K562 (cell line): Measurements from ENCODE around the gene DLG3. TPM values are rescaled to one million over a fixed set of nuclear protein-coding genes. Genes with fewer than 3 reads are reported as not detected.

ENCODE experiments used
- CSDE1 ChIP-seq, 2 experiments: fragments of 450-650 bp; IDR thresholded peaks; 2 replicates each; pipeline ENCODE4 v1.6.1; 2016; ENCODE audit warnings: mild to moderate bottlenecking in 1 of 2
- ETV5 ChIP-seq: sonication (generic); formaldehyde crosslinking; IDR thresholded peaks from 2 replicates; pipeline ENCODE4 v1.4.0; 2020; ENCODE audit warnings: low read depth, mild to moderate bottlenecking, missing genetic modification reagents
- HNRNPH1 ChIP-seq: fragments of 200-400 bp; formaldehyde crosslinking; optimal IDR thresholded peaks from 2 replicates; pipeline ENCODE3; 2017; ENCODE audit warnings: low read depth, mild to moderate bottlenecking, low read length, moderate library complexity
- NELFE ChIP-seq: IDR thresholded peaks from 2 replicates; pipeline ENCODE4 v1.6.1; 2011; ENCODE audit warnings: mild to moderate bottlenecking; ENCODE audit not compliant: insufficient read depth, insufficient read length
- NONO ChIP-seq, 2 experiments: fragments of 200-400 bp in 1 of 2; fragments of 450-650 bp in 1 of 2; formaldehyde crosslinking in 1 of 2; IDR thresholded peaks; 2 replicates each; pipeline ENCODE4 v1.6.1; 2017; ENCODE audit warnings: low read depth in 2 of 2, mild to moderate bottlenecking in 2 of 2, moderate library complexity in 2 of 2, low read length in 1 of 2
- ZNF146 ChIP-seq: IDR thresholded peaks from one replicate; pipeline ENCODE4 v1.6.1; 2018; ENCODE audit warnings: missing compliant biosample characterization; ENCODE audit not compliant: unreplicated experiment
- polyA plus RNA-seq, 8 experiments: library from polyadenylated mRNA; depleted of rRNA in 4 of 8; stranded (reverse) in 5 of 8; unstranded in 3 of 8; fragments of >200 nt; fragmentation: Nextera tagmentation in 2 of 8; fragmentation: Illumina TruSeq in 1 of 8; extraction: Ambion mirVana in 2 of 8; extraction: Trizol in 1 of 8; gene quantifications; 2 replicates each; pipeline versions ENCODE4 v1.2.1 to v1.2.3, GENCODE V29; 2011 to 2014; ENCODE audit warnings: inconsistent platforms in 1 of 8, missing spikeins in 1 of 8
- total RNA-seq, 7 experiments: library from RNA; depleted of rRNA in 6 of 7; stranded (reverse); fragments of >200 nt in 6 of 7; fragmentation: Illumina TruSeq in 2 of 7; extraction: Trizol in 2 of 7; gene quantifications; 2 replicates each; pipeline versions ENCODE4 v1.2.1 to v1.2.3, GENCODE V29; 2011 to 2021; ENCODE audit warnings: low replicate concordance in 1 of 7
- TF ChIP-seq, protein P1 (sequence below): fragments of 450-650 bp; IDR thresholded peaks from 2 replicates; pipeline ENCODE4 v1.6.1; 2016; ENCODE audit warnings: low read depth
- TF ChIP-seq, protein P2 (sequence below): fragments of 450-650 bp; formaldehyde crosslinking; IDR thresholded peaks from 2 replicates; pipeline ENCODE4 v1.4.0; 2020; ENCODE audit warnings: mild to moderate bottlenecking, moderate library complexity
- TF ChIP-seq, protein P3 (sequence below), 2 experiments: IDR thresholded peaks; 2 replicates each; pipeline ENCODE4 v1.6.1; 2011; ENCODE audit warnings: borderline replicate concordance in 1 of 2, control low read depth in 1 of 2, low read depth in 1 of 2, low read length in 1 of 2, mild to moderate bottlenecking in 1 of 2, mixed read lengths in 1 of 2, moderate library complexity in 1 of 2; ENCODE audit not compliant: insufficient read depth in 1 of 2, insufficient read length in 1 of 2, poor library complexity in 1 of 2, severe bottlenecking in 1 of 2; ENCODE audit errors: extremely low read depth in 1 of 2
- TF ChIP-seq, protein P4 (sequence below): fragments of 450-650 bp; IDR thresholded peaks from 2 replicates; pipeline ENCODE4 v1.6.1; 2018; ENCODE audit not compliant: partially characterized antibody

DLG3 gene
- total and polyA plus RNA-seq, 9 of the 15 experiments (the other 6 are each of a cell fraction or from before 2014, with no cell fraction given), result 3.1 to 15.7 (median 8.8) TPM

DNA sequence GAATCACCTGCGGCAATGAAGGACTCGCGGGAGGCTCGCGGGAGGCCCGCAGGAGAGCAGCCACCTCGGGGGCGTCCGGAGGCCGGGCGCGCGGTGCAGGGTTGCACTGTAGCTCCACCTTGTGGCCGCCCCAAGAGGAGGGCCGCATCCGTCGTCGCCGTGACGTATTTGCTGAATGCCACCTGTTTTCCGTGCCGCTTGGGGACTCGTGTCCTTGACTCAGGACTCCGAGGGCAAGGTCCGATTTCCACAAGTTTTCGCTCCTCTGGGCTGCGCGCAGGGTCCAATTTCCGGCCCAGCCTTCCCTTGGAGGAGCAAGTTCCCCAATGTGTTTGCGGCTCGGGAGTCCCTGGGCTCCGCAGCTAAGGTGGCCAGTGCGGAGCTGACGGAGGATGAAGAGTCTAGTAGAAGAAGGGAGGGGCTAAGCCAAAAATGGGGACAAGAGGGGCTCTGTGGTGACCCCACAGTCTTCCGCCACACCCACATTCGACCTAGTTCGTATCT, 10.7 kb upstream of the DLG3 start (continued):
- TF ChIP-seq, protein P1, sequence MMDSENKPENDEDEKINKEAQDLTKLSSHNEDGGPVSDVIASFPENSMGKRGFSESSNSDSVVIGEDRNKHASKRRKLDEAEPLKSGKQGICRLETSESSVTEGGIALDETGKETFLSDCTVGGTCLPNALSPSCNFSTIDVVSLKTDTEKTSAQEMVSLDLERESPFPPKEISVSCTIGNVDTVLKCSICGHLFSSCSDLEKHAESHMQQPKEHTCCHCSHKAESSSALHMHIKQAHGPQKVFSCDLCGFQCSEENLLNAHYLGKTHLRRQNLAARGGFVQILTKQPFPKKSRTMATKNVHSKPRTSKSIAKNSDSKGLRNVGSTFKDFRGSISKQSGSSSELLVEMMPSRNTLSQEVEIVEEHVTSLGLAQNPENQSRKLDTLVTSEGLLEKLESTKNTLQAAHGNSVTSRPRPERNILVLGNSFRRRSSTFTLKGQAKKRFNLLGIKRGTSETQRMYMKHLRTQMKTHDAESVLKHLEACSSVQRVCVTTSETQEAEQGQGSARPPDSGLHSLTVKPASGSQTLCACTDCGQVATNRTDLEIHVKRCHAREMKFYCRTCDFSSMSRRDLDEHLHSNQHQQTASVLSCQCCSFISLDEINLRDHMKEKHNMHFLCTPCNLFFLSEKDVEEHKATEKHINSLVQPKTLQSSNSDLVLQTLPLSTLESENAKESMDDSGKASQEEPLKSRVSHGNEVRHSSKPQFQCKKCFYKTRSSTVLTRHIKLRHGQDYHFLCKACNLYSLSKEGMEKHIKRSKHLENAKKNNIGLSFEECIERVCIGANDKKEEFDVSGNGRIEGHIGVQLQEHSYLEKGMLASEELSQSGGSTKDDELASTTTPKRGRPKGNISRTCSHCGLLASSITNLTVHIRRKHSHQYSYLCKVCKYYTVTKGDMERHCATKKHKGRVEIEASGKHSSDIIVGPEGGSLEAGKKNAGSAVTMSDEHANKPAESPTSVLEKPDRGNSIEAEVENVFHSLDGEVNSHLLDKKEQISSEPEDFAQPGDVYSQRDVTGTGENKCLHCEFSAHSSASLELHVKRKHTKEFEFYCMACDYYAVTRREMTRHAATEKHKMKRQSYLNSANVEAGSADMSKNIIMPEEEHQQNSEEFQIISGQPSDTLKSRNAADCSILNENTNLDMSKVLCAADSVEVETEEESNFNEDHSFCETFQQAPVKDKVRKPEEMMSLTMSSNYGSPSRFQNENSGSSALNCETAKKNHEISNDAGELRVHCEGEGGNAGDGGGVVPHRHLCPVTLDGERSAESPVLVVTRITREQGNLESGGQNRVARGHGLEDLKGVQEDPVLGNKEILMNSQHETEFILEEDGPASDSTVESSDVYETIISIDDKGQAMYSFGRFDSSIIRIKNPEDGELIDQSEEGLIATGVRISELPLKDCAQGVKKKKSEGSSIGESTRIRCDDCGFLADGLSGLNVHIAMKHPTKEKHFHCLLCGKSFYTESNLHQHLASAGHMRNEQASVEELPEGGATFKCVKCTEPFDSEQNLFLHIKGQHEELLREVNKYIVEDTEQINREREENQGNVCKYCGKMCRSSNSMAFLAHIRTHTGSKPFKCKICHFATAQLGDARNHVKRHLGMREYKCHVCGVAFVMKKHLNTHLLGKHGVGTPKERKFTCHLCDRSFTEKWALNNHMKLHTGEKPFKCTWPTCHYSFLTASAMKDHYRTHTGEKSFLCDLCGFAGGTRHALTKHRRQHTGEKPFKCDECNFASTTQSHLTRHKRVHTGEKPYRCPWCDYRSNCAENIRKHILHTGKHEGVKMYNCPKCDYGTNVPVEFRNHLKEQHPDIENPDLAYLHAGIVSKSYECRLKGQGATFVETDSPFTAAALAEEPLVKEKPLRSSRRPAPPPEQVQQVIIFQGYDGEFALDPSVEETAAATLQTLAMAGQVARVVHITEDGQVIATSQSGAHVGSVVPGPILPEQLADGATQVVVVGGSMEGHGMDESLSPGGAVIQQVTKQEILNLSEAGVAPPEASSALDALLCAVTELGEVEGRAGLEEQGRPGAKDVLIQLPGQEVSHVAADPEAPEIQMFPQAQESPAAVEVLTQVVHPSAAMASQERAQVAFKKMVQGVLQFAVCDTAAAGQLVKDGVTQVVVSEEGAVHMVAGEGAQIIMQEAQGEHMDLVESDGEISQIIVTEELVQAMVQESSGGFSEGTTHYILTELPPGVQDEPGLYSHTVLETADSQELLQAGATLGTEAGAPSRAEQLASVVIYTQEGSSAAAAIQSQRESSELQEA, result no peak
- TF ChIP-seq HNRNPH1, result no peak
- TF ChIP-seq, protein P2, sequence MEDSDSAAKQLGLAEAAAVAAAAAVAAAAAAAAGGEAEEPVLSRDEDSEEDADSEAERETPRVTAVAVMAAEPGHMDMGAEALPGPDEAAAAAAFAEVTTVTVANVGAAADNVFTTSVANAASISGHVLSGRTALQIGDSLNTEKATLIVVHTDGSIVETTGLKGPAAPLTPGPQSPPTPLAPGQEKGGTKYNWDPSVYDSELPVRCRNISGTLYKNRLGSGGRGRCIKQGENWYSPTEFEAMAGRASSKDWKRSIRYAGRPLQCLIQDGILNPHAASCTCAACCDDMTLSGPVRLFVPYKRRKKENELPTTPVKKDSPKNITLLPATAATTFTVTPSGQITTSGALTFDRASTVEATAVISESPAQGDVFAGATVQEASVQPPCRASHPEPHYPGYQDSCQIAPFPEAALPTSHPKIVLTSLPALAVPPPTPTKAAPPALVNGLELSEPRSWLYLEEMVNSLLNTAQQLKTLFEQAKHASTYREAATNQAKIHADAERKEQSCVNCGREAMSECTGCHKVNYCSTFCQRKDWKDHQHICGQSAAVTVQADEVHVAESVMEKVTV, result peak; percentile 35; the same call in 1 of the 2 replicates
- TF ChIP-seq ZNF146 (CRISPR knock-in tag), result no peak
- TF ChIP-seq NONO (IDR thresholded peaks at IDR 0.05; ENCODE audit: low read depth in 2 of 2, low read length in 1 of 2), result no peak
- TF ChIP-seq NELFE, result no peak
- TF ChIP-seq, protein P3, sequence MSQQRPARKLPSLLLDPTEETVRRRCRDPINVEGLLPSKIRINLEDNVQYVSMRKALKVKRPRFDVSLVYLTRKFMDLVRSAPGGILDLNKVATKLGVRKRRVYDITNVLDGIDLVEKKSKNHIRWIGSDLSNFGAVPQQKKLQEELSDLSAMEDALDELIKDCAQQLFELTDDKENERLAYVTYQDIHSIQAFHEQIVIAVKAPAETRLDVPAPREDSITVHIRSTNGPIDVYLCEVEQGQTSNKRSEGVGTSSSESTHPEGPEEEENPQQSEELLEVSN (IDR thresholded peaks at IDR 0.05; ENCODE audit: borderline replicate concordance in 1 of 2, extremely low read depth in 1 of 2, insufficient read depth in 1 of 2, insufficient read length in 1 of 2, low read depth in 1 of 2, low read length in 1 of 2, poor library complexity in 1 of 2, severe bottlenecking in 1 of 2), result peak; percentile 67 to 83
- TF ChIP-seq ETV5, result peak; percentile 52; the same call in 1 of the 2 replicates
- TF ChIP-seq CSDE1 (IDR thresholded peaks at IDR 0.05), result no peak
- TF ChIP-seq, protein P4, sequence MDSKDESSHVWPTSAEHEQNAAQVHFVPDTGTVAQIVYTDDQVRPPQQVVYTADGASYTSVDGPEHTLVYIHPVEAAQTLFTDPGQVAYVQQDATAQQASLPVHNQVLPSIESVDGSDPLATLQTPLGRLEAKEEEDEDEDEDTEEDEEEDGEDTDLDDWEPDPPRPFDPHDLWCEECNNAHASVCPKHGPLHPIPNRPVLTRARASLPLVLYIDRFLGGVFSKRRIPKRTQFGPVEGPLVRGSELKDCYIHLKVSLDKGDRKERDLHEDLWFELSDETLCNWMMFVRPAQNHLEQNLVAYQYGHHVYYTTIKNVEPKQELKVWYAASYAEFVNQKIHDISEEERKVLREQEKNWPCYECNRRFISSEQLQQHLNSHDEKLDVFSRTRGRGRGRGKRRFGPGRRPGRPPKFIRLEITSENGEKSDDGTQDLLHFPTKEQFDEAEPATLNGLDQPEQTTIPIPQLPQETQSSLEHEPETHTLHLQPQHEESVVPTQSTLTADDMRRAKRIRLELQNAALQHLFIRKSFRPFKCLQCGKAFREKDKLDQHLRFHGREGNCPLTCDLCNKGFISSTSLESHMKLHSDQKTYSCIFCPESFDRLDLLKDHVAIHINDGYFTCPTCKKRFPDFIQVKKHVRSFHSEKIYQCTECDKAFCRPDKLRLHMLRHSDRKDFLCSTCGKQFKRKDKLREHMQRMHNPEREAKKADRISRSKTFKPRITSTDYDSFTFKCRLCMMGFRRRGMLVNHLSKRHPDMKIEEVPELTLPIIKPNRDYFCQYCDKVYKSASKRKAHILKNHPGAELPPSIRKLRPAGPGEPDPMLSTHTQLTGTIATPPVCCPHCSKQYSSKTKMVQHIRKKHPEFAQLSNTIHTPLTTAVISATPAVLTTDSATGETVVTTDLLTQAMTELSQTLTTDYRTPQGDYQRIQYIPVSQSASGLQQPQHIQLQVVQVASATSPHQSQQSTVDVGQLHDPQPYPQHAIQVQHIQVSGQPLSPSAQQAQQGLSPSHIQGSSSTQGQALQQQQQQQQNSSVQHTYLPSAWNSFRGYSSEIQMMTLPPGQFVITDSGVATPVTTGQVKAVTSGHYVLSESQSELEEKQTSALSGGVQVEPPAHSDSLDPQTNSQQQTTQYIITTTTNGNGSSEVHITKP, result no peak
